GM21825 (cell line): ENCODE results near the gene LPP.

ENCODE experiments used
- ATAC-seq: cut with Tn5 transposase; IDR thresholded peaks from one replicate; pipeline ENCODE4 v1.9.1; 2021; ENCODE audit warnings: mild to moderate bottlenecking, moderate library complexity; ENCODE audit not compliant: unreplicated experiment

The LPP gene

DNA sequence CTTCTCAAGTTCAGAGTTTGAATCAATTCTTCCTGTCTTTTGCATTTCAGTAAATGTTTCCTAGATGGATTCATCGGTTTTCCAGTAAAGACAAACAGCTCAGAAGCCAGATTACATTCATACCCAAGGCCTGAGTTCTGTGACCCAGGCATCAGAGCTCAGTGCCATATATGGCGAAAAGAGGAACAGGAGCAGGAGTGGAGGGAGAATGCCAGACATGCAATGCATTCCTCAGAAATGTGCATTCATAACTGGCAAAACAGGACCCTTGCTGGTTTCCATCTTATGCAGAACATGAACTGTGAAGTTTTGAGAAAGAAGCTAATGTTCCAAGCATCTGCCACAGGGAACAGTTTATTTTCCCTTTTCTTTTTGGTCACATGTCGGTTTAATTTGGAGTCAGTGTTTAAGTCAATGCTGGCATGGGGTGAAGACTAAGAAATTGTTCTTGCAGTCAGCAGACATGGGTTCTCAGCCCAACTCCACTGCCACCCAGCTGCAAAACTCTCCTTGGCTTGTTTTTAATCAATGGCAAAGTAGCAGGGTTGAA, 116.5 kb downstream of the LPP start:
- ATAC-seq: no peak

DNA sequence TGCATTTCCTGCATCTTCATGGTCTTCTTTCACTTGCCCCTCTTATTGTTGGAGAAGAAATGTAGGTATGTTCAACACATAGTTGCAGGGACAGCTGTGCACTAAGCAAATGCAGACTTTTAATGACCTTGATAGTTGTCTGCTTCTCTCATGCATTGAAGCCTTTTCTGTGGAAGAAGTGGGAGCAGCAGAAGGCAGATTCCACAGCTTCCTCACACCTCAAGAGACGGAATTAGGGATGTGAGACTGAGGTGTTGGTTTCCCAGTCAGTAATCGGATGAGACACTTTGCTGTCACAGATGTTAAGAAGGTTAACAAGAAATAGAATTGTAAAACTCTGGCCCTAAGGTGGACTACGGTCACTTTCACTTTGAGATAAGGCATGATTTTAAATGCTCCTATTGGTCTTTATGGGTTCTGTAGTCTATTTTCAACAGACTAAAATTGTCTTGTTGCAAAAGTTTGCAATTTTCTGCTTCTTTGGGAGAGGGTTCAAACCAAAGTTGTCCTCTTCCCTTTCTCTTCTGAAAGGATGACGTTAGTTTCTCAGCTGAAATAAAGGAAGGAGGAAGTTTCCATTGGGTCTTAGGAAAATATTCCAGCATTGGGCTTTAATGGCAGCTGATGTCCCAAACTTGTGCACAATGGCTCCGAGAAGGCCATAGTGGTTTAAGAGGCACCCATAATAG, 117.4 kb downstream of the LPP start:
- no peak for ATAC-seq

DNA sequence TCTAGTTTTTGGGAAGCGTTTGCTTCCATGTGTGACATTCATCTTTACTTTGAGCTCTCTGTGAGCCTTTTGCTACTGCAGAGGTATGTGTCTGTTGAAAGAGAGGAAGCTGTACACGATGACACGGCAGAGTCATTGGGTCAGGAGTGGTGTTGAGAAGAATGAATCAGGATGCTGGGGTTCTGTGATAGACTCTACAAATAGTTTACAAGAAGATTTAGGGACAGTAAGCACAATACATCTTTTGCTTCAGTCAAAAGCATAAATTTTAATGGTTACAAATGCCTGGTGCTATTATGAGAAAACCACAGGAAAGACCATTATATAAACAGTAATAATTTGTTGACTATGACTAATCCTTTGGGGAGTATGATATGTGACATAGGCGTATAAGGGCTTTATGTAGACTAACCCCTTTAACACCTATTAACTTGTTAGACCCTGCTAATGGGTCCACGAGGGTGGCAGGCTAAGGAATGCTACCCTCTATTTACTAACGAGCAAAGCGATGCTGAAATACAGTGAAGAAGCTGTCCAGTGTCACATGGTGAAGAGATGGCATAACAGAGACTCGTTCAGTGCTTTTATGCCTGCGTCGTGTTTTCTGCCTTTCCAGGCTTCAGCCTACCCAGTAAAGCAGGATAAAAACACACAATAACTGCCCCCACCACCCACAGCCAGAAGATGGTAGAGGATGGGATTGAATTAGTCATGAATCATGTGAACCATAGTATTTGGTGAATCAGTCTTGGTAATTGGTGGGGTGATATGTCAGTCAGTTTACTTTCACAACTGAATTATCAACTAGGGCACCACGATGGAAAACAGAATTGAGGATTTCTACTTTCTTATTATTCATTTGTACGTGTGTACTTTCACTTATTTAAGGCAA, 118.8 kb downstream of the LPP start:
- ATAC-seq: no peak

DNA sequence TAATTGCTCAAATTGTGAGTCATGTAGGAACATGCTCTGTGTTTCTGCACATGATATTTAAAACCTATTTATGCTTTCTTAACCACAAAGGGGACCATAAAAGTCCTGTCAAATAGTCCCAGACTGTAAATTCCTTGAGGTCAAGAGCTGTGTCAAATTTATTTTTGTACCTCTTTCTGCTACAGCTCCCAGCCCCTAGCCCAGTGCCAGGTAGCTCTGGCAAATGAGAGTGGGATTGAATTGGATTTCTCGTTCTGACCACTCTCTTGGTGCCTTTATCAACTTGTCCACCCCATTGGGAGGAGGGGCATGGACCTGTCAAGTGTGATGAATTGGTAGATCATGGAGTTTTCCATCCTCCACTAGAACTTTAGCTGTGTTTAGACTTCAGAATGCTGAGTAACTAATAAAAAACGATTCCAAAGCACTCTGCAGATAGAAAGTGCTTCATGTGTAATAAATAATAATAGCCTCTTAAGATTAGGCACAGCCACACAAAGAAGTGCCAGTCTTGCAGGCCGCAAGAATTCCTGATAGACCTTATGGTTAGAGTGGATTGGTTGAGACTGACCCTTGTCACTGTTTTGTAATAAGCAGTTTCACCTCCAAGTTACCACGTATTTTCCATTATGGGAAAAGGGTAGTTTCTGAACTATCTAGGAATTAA, 120.4 kb downstream of the LPP start:
- ATAC-seq: no peak

DNA sequence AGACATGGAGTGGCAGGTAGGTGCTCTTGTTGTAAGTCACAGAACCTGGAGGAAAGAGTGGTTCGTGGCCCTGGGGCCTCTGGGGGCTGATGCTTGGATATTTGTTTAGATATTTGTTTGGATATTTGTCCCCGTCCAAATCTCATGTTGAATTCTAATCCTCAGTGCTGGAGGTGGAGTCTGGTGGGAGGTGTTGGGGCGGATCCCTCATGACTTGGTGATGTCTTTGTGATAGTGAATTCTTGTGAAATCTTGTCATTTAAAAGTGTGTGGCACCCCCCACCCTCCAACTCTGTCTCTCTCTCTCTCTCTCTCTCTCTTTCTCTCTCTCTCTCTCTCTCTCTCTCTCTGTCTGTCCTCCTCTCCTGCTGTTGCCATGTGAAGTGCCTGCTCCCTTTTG, 122.4 kb downstream of the LPP start:
- ATAC-seq: no peak

DNA sequence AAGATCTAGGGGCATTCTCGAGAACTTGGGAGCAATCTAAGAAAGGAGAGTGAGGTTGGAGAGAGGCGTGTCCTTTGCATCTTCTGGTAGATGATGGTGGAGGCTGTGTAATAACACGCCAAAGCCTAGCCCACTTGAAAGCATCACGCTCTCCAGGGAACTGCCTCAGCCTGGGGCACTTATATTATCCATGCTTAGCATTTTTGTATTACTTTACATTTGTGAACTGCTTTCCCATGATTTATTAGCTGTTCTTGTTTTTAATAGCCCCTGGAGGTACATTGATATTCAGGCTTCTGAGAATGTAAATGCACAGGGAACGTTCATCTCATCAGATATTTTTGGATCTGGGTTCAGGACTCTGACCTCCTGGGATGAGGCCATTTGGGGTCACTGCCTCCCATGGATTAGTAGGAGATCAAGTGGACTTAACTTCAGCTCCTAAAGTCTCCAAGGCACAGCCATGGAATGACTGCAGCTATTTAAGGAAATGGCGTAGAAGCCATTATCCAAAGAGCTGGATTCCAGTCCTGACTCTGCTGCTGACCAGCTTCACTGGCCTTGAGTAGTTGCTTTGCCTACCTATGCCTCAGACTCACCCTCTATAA, 124.9 kb downstream of the LPP start:
- no peak for ATAC-seq

DNA sequence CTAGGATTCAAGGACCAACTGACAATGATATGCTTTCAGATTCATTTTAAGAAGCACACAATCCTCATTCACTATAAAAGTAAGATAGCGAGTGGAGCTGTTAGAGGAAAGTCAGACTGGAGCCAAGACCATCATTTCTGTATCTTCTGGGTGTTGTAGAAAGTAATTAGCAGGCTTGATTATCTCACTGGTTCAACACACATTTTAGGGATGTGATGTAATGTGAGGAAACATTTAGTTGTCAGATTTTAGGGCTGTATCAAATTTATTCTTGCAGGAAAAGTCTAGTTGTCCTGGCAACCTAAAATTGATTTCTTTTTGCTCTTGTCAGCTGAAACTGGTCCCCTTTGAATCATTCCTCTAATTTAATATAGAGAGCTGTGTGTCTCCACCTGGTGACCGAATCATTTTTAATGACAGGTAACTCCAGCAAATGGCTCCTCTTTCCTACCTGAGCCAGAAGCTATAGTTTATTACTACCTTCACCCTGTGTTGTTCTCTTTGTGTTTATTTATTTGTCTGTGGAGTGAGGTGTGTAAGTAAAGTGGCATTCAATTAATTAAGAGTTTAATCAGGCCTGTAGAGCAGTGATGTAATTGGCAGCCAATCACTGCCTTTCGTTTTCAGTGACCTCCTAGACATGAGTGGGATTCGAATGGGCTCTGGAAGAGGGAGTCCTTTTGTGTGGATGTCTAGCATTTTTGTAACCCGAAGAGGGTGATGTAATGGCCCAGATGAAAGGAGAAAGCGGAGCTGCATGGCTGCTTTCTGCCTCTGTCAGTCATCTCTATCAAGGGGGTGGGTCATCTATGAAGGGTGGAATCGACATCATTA, 125.8 kb downstream of the LPP start:
- no peak for ATAC-seq

DNA sequence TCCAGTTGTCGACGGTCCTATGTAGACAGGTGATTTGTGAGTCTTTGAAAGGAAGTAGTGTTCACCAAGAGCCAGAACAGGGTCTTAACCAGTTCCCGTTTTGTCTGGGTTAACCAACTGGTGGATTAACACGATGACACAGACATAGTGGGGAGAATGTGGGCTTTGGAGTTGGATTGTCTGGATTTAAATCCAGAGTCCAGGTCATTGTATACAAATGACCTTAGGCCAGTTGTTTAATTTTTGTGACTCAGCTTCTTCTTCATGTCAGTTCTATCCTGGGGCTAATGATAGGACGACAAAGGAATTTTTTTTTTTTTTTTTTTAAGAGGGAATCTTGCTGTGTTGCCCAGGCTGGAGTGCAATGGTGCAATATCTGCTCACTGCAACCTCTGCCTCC, 126.7 kb downstream of the LPP start:
- no peak for ATAC-seq

DNA sequence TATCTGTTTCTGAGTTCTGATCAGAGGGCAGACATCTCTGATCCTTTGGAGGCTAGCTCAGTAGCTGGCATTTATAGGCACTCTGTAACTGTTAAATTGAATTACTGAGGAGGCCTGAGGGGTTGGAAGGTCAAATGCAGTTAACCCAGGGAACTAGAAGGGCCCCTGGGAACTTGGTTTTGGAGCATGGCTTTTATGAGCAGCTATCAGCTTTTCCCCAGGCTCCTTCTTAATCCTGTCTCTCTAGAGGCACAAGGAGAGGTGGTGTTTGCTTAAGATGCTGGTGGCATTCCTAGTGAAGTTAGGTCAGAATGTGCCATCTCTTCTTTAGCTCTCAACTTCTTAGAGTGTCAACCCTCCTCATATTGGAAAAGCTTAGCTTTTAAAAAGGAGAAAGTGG, 128.9 kb downstream of the LPP start:
- ATAC-seq: no peak

DNA sequence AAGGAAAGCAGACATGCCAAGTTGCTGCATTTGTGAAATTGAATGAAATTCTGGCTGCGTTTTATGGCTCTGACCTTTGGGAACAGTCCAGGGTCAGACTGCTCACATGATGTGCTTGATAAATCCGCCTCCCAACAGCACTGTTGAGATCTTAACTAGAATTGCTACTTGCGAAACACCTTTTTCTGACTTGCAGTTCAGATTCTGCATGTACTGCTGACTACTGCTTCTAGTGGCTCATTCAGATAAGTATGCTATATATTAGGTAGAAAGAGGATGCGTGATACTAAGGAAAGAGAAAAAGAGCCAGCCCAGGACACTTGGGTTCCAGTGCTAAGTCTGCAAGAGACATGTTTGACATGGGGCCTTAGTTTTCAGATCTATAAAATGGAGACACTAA, 129.4 kb downstream of the LPP start:
- no peak for ATAC-seq

DNA sequence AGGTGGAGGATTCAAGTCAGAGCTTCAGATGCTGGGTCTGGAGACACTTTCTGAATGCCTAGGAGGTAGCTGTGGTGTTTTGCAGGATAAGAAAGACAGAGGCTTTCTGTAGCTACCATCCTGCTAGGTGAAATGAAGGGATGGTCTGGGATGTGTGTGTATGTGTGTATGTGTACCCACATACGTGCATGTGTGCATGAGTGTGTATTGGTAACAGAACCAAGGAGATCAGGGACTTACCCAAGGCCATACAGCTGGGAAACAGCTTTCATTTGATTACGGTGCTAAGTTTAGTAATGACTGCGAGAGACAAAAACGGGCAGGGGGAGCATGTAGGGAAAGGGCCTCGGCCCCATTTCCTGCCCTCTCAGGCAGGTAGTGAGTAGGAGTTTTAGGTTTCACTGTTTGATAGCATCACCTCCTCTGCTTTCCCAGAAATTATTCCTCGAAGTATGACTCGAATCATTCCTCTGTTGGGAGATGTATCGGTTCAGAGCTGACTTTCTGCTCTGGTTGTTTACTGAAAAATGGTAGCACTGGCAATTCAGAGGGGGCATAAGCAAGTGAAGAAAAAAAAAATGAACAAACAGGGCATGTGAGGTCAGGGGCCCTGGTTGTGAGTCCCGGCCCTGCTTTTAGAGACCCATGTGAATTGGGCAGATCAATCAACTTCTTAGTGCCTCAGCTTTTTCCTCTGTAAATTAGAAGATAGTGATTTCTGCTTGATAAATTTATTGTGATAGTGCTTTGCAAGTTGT, 130.7 kb downstream of the LPP start:
- ATAC-seq: no peak

DNA sequence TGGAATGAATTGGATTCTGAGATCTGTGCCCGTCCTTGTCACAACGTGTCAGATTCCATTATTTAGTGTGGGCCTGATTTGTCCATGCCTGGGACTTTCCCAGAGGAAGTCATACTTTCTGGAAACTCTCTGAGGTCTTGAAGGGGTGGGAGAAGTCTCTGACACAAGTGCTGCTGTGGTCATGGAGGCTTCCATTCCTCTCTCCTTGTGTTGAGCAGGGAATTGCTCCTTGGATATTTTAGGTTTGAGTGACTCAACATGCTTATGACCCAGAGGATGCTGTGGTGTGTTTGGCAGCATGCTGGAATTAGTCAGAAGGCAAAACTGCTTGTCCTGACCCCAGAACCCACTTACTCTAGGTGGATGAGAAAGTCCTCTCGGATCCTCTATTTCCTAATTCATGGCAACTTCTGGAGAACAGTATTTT, 132.1 kb downstream of the LPP start:
- ATAC-seq: no peak

DNA sequence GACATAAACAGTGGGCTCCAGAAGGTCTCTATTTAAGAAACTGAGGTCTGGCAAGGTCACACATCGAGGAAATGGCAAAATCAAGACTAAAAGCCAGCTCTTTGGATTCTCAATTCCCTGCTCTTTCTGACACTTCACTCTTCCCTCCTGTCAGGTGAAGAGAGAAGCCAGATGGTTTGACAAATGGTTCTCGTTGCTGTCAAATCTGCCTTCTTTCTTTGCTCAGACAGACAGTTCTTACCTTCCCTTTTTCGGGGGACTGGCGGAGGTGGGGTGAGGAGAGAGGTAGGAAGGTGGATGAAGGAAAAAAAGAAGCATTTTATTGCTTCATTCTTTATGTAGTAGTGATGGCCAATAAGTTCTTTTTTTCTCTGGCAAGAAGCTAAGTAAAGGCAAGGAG, 133.4 kb downstream of the LPP start:
- no peak for ATAC-seq

DNA sequence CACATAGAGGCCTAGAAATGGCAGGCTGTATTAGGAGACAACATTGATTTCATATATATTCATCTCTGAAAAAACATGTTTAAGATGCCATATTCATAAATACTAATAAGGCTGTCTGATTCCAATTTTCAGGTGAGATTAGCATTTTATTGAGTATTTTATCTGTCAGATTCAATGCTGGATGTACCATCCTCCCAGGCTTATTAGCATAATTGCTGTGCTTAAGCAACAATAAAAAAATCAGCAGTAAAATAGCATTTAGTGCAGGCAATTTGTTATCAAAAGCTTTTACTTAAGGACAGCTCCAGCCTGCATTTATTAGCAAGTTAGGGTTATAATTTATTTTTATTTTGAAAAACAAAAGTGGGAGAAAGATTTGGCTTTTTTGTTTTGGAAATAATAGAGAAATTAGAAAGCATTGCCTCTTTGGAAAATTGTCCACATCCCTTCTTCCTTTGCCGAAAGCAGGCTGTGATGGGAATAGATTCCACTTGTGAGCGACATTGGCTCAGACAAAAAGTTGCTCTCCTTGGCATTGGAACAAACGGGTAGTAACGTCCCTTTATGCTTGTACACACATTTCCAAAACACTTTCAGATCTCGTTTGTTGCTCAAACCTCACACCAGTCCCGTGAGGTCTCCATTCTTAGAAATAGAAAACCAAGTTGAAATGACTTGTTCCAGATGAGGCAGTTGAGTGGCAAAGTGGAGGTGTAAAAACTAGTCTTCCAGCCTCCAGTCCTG, 134.0 kb downstream of the LPP start:
- no peak for ATAC-seq

DNA sequence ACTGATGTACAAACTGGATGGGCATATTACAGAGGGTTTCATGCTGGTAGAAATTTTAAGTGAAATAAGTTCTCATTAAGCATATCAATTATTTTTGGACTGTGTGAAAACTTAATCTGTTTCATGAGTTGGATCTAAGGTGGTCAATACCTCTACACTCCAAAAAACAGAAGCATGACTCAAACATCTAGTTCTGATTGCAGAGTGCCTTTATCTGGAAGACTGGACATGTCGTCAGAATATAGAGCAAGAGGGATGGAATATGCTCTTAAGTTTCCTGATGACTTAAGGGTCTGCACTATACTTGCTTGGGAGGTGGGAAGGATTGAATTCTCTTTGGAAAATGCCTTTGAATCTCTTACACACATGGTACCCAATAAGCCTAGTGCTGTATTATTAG, 138.3 kb downstream of the LPP start:
- ATAC-seq: no peak

DNA sequence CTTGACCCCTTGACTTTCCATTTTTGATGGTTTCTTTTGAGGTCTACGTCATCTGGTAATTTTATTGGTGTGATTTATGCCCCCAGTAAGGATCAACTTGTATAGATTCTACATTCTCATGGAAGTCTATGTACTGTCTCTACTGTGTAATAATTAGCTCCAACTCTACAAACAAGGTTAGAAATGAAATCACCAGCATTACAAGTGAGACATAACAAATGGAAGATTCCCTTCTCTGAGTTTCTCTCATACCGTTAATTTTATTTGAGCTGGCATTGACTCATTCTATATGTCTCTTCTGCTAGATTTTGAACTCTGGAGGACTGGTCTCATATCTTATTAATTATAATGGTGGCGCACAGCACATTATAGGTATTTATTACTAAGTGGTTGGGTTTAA, 138.9 kb downstream of the LPP start:
- ATAC-seq: no peak

DNA sequence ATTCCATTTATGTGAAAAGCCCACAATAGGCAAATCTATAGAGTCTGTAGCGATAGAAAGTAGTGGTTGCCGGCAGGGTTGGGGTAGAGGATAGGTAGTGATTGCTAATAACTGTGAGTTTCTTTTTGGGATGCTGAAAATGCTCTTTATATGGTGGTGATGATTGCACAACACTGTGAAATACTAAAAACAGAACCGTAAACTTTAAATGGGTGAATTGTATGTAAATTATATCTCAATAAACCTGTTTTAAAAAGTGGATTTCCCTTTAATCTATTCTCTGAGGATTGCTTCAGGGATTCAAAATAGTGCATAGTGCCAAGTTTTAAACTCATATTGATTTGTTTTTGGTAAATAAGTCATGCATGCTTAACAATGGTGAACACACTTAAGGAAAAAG, 140.2 kb downstream of the LPP start:
- no peak for ATAC-seq

DNA sequence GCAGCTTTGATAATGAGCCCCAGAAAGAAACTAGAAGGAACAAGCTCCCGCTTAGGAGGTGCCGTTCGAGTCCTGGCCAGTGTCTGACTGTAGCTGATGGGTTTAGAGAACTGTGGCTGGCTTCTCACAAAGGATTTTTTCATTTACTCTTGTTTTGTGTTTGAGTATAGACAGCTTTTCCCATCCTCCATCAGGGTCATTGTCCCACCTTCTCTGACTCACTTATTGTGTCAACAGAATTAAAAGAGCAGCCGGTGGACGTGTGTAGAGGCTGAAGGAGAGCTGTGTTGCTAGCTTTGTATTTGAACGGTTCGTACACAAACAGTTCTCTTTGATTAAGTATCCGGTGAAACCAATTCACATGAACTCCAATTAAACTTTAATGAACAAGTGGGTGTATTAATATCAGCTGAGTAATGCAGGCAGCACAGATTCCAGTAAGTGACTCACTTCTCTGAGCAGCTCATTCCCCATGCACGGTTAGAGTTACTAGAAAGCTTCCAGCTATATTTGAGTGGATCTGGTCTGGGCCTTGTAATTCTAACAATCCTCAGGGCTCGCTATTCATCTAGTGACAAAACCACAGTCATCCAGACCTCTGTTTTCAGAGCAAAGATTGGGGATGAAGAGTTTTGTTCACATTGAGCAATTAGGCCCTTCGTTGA, 141.0 kb downstream of the LPP start:
- no peak for ATAC-seq
